K562 (cell line): Measurements from ENCODE around the gene PPTC7. TPM values are rescaled to one million over a fixed set of nuclear protein-coding genes. Genes with fewer than 3 reads are reported as not detected.

Experiments
- ATAC-seq: fragments of 200-7000 bp; cut with Tn5 transposase; 3 replicates; pipeline ENCODE4 v1.9.1; 2020; ENCODE audit warnings: moderate library complexity
- BruUV-seq: library from RNA; stranded (reverse); fragments of 400-500 nt; replicated peaks from 2 replicates; lab custom pipeline; 2021; lab: Mats Ljungman, UMichigan
- CTCF ChIA-PET: fragments of 300-600 bp; formaldehyde crosslinking; extraction: SDS; loops from one replicate; lab custom pipeline; 2021; ENCODE audit warnings: low intra/inter-chr PET ratio; lab: Yijun Ruan, JAX
- POLR2A ChIA-PET: fragments of 300-600, 350-650 bp; sonication (Branson Sonifier 250); formaldehyde crosslinking; extraction: SDS; loops from one replicate; lab custom pipeline; 2021; ENCODE audit warnings: antibody characterized with exemption, inconsistent platforms; lab: Yijun Ruan, JAX
- DNase-seq, 4 experiments: peaks; one replicate each; pipeline versions ENCODE4 v3.0.0 to v3.0.0-alpha.2; 2011 to 2018; ENCODE audit warnings: low spot score in 3 of 4, mixed read lengths in 3 of 4; ENCODE audit errors: extremely low read depth in 1 of 4
- FAIRE-seq: peaks from 2 replicates; lab custom pipeline; 2011; peaks lifted over from hg19 to GRCh38; lab: Jason Lieb, UNC
- H2AFZ ChIP-seq: 2 replicates; pipeline ENCODE4 v1.6.0; 2011; ENCODE audit warnings: low read depth, low read length, control low read depth, inconsistent platforms
- H3K27ac ChIP-seq: fragments of 200-600 bp; 3 replicates; pipeline ENCODE4 v1.8.0; 2011; ENCODE audit warnings: low read depth, mild to moderate bottlenecking, control low read depth, inconsistent platforms, low read length, moderate library complexity, mixed read lengths; ENCODE audit errors: extremely low read depth
- H3K27me3 ChIP-seq, 2 experiments: fragments of 300-600 bp in 1 of 2; 2 replicates in 1 of 2; 3 replicates in 1 of 2; pipeline versions ENCODE4 v1.6.0 to v1.8.0; 2011; ENCODE audit warnings: inconsistent platforms in 2 of 2, low read length in 2 of 2, mild to moderate bottlenecking in 1 of 2, mixed read lengths in 1 of 2, moderate library complexity in 1 of 2; ENCODE audit not compliant: control insufficient read depth in 2 of 2, insufficient read depth in 2 of 2
- H3K36me3 ChIP-seq: fragments of 300-600 bp; 3 replicates; pipeline ENCODE4 v1.8.0; 2011; ENCODE audit warnings: mild to moderate bottlenecking, low read length, inconsistent platforms; ENCODE audit not compliant: control insufficient read depth, insufficient read depth
- H3K4me1 ChIP-seq, 2 experiments: fragments of 200-600 bp in 1 of 2; replicated peaks in 1 of 2; 2 replicates in 1 of 2; 3 replicates in 1 of 2; pipeline versions ENCODE4 v1.5.1 to v1.8.0; 2011; ENCODE audit warnings: inconsistent platforms in 2 of 2, low read length in 2 of 2, mild to moderate bottlenecking in 1 of 2, mixed read lengths in 1 of 2, moderate library complexity in 1 of 2; ENCODE audit not compliant: control insufficient read depth in 2 of 2, insufficient read depth in 2 of 2
- H3K4me2 ChIP-seq: 2 replicates; pipeline ENCODE4 v1.6.1; 2011; ENCODE audit warnings: low read length, control low read depth, inconsistent platforms, mixed read lengths; ENCODE audit not compliant: insufficient read depth
- H3K4me3 ChIP-seq: fragments of 200-600 bp; sonication (generic), shearing (Covaris generic); 2 replicates; pipeline ENCODE4 v1.5.1; 2016; ENCODE audit warnings: control low read depth, inconsistent platforms
- H3K79me2 ChIP-seq: fragments of 200-600 bp; 3 replicates; pipeline ENCODE4 v1.8.0; 2011; ENCODE audit warnings: low read length, inconsistent platforms; ENCODE audit not compliant: control insufficient read depth, insufficient read depth
- H3K9ac ChIP-seq, 2 experiments: 2 replicates each; pipeline versions ENCODE4 v1.6.0 to v1.6.1; 2011; ENCODE audit warnings: low read depth in 2 of 2, low read length in 2 of 2, control low read depth in 1 of 2, inconsistent platforms in 1 of 2, mild to moderate bottlenecking in 1 of 2, mixed read lengths in 1 of 2; ENCODE audit not compliant: insufficient read depth in 1 of 2
- H3K9me1 ChIP-seq: one replicate; pipeline ENCODE4 v1.6.0; 2011; ENCODE audit warnings: inconsistent platforms, mild to moderate bottlenecking, low read length, moderate library complexity; ENCODE audit not compliant: control insufficient read depth, insufficient read depth
- H3K9me3 ChIP-seq: replicated peaks from 2 replicates; pipeline ENCODE4 v1.5.1; 2011; ENCODE audit warnings: low read depth, low read length, inconsistent platforms; ENCODE audit not compliant: control insufficient read depth, insufficient read depth
- H4K20me1 ChIP-seq: replicated peaks from 2 replicates; pipeline ENCODE4 v1.6.1; 2011; ENCODE audit warnings: low read length, inconsistent platforms, mixed read lengths; ENCODE audit not compliant: control insufficient read depth, insufficient read depth
- CBFA2T2 ChIP-seq: fragments of 450-650 bp; conservative IDR thresholded peaks from 2 replicates; pipeline ENCODE4 v1.6.1; 2017; ENCODE audit warnings: mild to moderate bottlenecking
- E2F6 ChIP-seq, 2 experiments: IDR thresholded peaks; 2 replicates each; pipeline ENCODE4 v1.6.1; 2011; ENCODE audit warnings: borderline replicate concordance in 1 of 2, control low read depth in 1 of 2, low read depth in 1 of 2, low read length in 1 of 2, mild to moderate bottlenecking in 1 of 2, mixed read lengths in 1 of 2, moderate library complexity in 1 of 2; ENCODE audit not compliant: insufficient read depth in 1 of 2, insufficient read length in 1 of 2, poor library complexity in 1 of 2, severe bottlenecking in 1 of 2; ENCODE audit errors: extremely low read depth in 1 of 2
- HOMEZ ChIP-seq: fragments of 250-450 bp; sonication (Bioruptor Pico); IDR thresholded peaks from 2 replicates; pipeline ENCODE4 v1.4.0; 2020; ENCODE audit warnings: mild to moderate bottlenecking, moderate library complexity
- NBN ChIP-seq: fragments of 450-650 bp; IDR thresholded peaks from 2 replicates; pipeline ENCODE4 v1.6.1; 2016; ENCODE audit warnings: low read depth, mild to moderate bottlenecking
- RFX1 ChIP-seq: fragments of 450-650 bp; IDR thresholded peaks from 2 replicates; pipeline ENCODE4 v1.6.1; 2016; ENCODE audit warnings: mild to moderate bottlenecking, moderate library complexity
- TCF7 ChIP-seq: sonication (generic); IDR thresholded peaks from 2 replicates; pipeline ENCODE4 v1.6.1; 2016; ENCODE audit warnings: antibody characterized with exemption, borderline replicate concordance
- ZBTB5 ChIP-seq: fragments of 450-650 bp; IDR thresholded peaks from 2 replicates; pipeline ENCODE4 v1.6.1; 2017; ENCODE audit warnings: antibody characterized with exemption
- ZMIZ1 ChIP-seq, 2 experiments: fragments of 150-350 bp in 1 of 2; IDR thresholded peaks; 2 replicates each; pipeline ENCODE4 v1.6.1; 2012 to 2016; ENCODE audit warnings: low read depth in 2 of 2, low read length in 2 of 2, mild to moderate bottlenecking in 1 of 2, moderate library complexity in 1 of 2
- ZNF184 ChIP-seq: sonication (generic); formaldehyde crosslinking; IDR thresholded peaks from 2 replicates; pipeline ENCODE4 v1.5.0; 2020; ENCODE audit warnings: missing genetic modification reagents
- ZNF239 ChIP-seq: fragments of 250-450 bp; sonication (Bioruptor Pico); IDR thresholded peaks from 2 replicates; pipeline ENCODE4 v1.4.0; 2020; ENCODE audit warnings: mild to moderate bottlenecking
- ZNF766 ChIP-seq: fragments of 200-800 bp; sonication (Bioruptor generic); conservative IDR thresholded peaks from 2 replicates; pipeline ENCODE4 v1.6.1; 2016; ENCODE audit warnings: missing genetic modification characterization, missing compliant biosample characterization
- WGBS: fragments of 100-300 bp; shearing (Covaris generic); methylation state at CpG from one replicate; pipeline ENCODE4 v1.1.6; 2016; ENCODE audit warnings: low coverage, mixed read lengths; ENCODE audit not compliant: insufficient coverage; ENCODE audit errors: missing lambda C conversion rate; 5-methylcytosine and 5-hydroxymethylcytosine counted together
- in situ Hi-C: fragments of 300-500 bp; cut with MboI; formaldehyde crosslinking; loops from 4 replicates; pipeline ENCODE4 v1.15.0; 2018; ENCODE audit warnings: inconsistent platforms, mixed read lengths
- intact Hi-C: fragments of 100-400 bp; cut with micrococcal nuclease; formaldehyde crosslinking; loops from 2 replicates; pipeline ENCODE4 v1.14.2; 2022
- polyA plus RNA-seq, 8 experiments: library from polyadenylated mRNA; depleted of rRNA in 4 of 8; stranded (reverse) in 5 of 8; unstranded in 3 of 8; fragments of >200 nt; fragmentation: Nextera tagmentation in 2 of 8; fragmentation: Illumina TruSeq in 1 of 8; extraction: Ambion mirVana in 2 of 8; extraction: Trizol in 1 of 8; gene quantifications; 2 replicates each; pipeline versions ENCODE4 v1.2.1 to v1.2.3, GENCODE V29; 2011 to 2014; ENCODE audit warnings: inconsistent platforms in 1 of 8, missing spikeins in 1 of 8
- total RNA-seq, 7 experiments: library from RNA; depleted of rRNA in 6 of 7; stranded (reverse); fragments of >200 nt in 6 of 7; fragmentation: Illumina TruSeq in 2 of 7; extraction: Trizol in 2 of 7; gene quantifications; 2 replicates each; pipeline versions ENCODE4 v1.2.1 to v1.2.3, GENCODE V29; 2011 to 2021; ENCODE audit warnings: low replicate concordance in 1 of 7

The PPTC7 gene
- total and polyA plus RNA-seq, 9 of the 15 experiments (the other 6 are each of a cell fraction or from before 2014, with no cell fraction given), result 2.6 to 23.1 (median 11.9) TPM

GRCh38 chr12:110538869-110539622 is 44.1 kb downstream of the PPTC7 start:
- POLR2A ChIA-PET, result interaction anchor here (0.5 to 1.1 kb wide), 5 partner anchors 11 to 1013 kb away, joined by 3 to 4 read pairs (median 3); no protein-coding TSS in a partner anchor
- no TSS peak for BruUV-seq
- Histone ChIP-seq H4K20me1 (no peaks in the 10 kb centered on the region), H2AFZ (no peak overlapping the region), H3K36me3 (peaks cover 80% of the 10 kb centered on the region), H3K9ac (no peak overlapping the region), H3K9me3 (no peaks in the 10 kb centered on the region), H3K4me3 (no peak overlapping the region), H3K9me1 (no peaks in the 10 kb centered on the region), H3K4me1 (peaks cover 2 to 4% of the 10 kb centered on the region in 2 experiments; a peak in 2 of 5 replicates), H3K4me2 (no peak overlapping the region), H3K27me3 (no peaks in the 10 kb centered on the region), H3K79me2 (peaks cover 5% of the 10 kb centered on the region; the same call in 2 of the 3 replicates), H3K27ac (no peak overlapping the region)
- ATAC-seq (no peak), DNase-seq (no peak), FAIRE-seq (no peak)
- in situ Hi-C loops (no loop called here), intact Hi-C loops (no loop called here)
- CTCF ChIA-PET, result no interaction called here
- WGBS, result 97% methylated on average over 5 of the region's 5 CpGs
- TF ChIP-seq E2F6 (IDR thresholded peaks at IDR 0.05; ENCODE audit: borderline replicate concordance in 1 of 2, extremely low read depth in 1 of 2, insufficient read depth in 1 of 2, insufficient read length in 1 of 2, low read depth in 1 of 2, low read length in 1 of 2, poor library complexity in 1 of 2, severe bottlenecking in 1 of 2), result no peak
- no peak for TF ChIP-seq TCF7
- no peak for TF ChIP-seq ZBTB5
- TF ChIP-seq HOMEZ, result no peak
- no peak for TF ChIP-seq ZMIZ1 (IDR thresholded peaks at IDR 0.05; ENCODE audit: low read depth in 2 of 2, low read length in 2 of 2)
- TF ChIP-seq CBFA2T2, result no peak
- no peak for TF ChIP-seq RFX1
- TF ChIP-seq ZNF766, result no peak
- no peak for TF ChIP-seq NBN
- TF ChIP-seq ZNF184 (CRISPR knock-in tag), result no peak
- TF ChIP-seq ZNF239 (CRISPR knock-in tag), result no peak
